SKM-1 treated with dmso at 0.1 percent for 144 hours (cell line): ENCODE results near the gene NOTCH2.
"Not testable (repeated sequence)": the region's sequence is repeated elsewhere in the genome, so short reads cannot be mapped to it uniquely, and the experiment has no call there.

ENCODE experiments used
- DNase-seq: peaks from one replicate; lab custom pipeline; 2025; ENCODE audit not compliant: unreplicated experiment; lab: John Stamatoyannopoulos, UW

Gene NOTCH2

GRCh38 chr1:120069067-120069919 is at the start of gene NOTCH2:
TSS of gene NOTCH2 (minus strand) at chr1:120069662. CDS start at chr1:120069406, 256 bp downstream.
- peak; percentile 8 for DNase-seq

- not testable (repeated sequence) for DNase-seq
Observed at GRCh38 chr1:120117371-120118177, 48.1 kb upstream of the NOTCH2 start.

DNA sequence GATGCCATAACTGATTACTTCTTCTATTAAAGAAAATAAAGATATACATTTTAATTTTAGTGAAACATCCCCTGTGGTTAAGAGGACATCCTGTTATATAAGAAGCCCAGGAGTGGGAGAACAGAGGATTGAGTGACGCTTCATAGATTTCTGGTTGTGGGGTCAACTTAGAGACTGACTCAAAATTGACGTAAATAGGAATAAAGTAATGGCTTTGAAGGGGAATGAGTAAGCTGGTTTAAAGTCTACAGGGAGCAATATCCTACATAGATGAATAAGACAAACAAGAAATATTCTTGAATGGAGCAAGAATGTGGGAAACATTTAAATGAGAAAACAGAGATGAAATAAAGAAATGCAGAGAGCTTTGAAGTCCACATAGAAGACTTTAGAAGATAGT is 46.6 kb upstream of the NOTCH2 start:
- DNase-seq = not testable (repeated sequence)

GRCh38 chr1:120113134-120113533 is 43.7 kb upstream of the NOTCH2 start:
- DNase-seq = not testable (repeated sequence)

DNA sequence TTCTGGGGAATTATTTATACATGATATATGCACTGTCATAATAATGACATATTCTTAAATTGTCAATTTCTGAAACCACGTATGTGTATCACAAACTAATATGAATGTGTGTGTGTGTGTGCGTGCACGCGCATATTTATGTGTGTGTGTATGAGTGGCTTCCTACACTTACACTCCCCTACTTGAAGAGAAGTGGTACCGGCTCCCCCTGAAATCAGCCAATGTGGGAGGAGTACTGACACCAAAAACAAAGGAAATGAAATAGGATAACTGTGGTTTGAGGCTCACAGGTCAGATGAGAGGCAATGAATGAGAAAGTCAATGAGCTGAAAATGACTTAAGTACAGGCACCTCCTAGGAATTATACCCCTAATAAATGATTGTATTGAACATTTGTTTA is 42.8 kb upstream of the NOTCH2 start:
- DNase-seq = not testable (repeated sequence)

- not testable (repeated sequence) for DNase-seq
Observed at GRCh38 chr1:120111771-120112170, 42.3 kb upstream of the NOTCH2 start.

DNA sequence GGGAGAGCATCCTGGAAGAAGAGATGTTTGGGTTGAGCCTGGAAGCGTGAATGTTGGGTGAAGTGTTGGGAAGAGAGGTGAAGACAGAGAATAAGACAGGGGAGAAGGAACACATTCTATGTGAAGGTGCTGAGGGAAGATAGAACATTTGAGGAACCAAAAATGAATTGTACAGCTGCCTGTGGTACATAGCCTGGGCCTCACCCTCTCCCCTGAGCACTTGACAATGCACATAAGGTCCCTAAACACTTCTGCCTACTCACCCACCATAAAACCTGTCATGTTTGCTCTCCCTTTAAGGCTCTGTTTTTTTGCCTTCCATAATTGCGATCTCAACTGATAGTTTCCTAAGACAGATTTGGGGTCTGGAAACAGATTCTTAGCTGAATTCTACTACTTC is 41.5 kb upstream of the NOTCH2 start:
- DNase-seq = not testable (repeated sequence)

GRCh38 chr1:120109656-120110055 is 40.2 kb upstream of the NOTCH2 start:
- not testable (repeated sequence) for DNase-seq

GRCh38 chr1:120109180-120109579 is 39.7 kb upstream of the NOTCH2 start:
- DNase-seq = not testable (repeated sequence)

- not testable (repeated sequence) for DNase-seq
Observed at GRCh38 chr1:120105288-120105687, 35.8 kb upstream of the NOTCH2 start.

- not testable (repeated sequence) for DNase-seq
Observed at GRCh38 chr1:120103768-120104167, 34.3 kb upstream of the NOTCH2 start.

DNA sequence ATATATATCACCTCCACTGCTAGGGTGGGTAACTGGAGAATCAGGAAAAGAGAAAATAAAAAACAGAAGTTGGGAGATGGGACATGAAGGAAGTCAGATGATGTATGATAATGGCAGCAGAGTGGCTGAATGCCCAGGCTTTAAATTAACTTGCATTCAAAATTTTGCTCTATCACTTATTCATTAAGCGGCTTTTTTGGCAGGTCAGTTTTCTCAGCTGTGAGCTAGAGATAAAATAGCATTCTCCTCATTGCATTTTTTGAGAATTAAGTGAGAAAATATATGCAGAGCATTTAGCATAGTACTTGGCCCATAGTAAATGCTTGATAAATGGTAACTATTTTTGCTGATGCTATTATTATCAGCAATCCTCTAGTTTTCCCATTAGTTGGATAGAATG is 32.1 kb upstream of the NOTCH2 start:
- DNase-seq = not testable (repeated sequence)

- not testable (repeated sequence) for DNase-seq
Observed at GRCh38 chr1:120100590-120100989, 31.1 kb upstream of the NOTCH2 start.

DNA sequence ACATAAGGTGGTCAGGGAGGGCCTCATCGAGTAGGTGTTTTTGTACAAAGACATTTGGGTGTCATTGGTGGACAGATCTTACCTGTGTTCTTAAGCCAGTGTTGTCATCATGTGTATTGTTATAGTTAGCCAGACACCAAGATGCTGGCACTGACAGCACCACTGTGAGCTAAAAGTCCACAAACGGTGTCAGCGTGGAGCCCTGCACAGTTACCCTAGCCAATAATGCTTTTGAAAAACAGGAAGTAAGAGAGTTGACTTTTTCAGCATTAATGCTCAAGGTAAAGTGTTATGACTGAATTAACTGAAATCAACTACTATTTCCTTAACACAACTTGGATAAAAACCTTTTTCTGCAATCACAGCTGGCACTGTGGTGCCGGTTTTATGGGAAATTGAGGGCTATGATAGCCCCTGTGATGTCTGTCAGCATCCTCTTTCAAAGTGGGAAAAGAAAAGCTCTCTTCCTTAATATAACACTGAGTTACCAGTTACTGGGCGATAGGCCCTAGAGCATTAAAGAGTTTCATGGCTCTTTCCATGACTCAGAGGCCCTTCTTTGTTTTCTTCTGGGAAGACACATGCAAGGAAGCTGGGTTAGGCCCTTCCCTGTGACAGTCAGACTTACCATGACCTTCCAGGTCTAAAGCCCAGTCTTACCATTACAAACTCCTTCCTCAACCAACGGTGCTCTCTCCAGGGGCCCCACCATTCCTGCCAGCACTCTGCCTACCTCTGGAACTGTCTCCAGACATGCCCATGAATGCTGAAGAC is 29.7 kb upstream of the NOTCH2 start:
- not testable (repeated sequence) for DNase-seq

- not testable (repeated sequence) for DNase-seq
Observed at GRCh38 chr1:120096981-120097545, 27.6 kb upstream of the NOTCH2 start.

GRCh38 chr1:120093548-120094181 is 24.2 kb upstream of the NOTCH2 start:
- not testable (repeated sequence) for DNase-seq

DNA sequence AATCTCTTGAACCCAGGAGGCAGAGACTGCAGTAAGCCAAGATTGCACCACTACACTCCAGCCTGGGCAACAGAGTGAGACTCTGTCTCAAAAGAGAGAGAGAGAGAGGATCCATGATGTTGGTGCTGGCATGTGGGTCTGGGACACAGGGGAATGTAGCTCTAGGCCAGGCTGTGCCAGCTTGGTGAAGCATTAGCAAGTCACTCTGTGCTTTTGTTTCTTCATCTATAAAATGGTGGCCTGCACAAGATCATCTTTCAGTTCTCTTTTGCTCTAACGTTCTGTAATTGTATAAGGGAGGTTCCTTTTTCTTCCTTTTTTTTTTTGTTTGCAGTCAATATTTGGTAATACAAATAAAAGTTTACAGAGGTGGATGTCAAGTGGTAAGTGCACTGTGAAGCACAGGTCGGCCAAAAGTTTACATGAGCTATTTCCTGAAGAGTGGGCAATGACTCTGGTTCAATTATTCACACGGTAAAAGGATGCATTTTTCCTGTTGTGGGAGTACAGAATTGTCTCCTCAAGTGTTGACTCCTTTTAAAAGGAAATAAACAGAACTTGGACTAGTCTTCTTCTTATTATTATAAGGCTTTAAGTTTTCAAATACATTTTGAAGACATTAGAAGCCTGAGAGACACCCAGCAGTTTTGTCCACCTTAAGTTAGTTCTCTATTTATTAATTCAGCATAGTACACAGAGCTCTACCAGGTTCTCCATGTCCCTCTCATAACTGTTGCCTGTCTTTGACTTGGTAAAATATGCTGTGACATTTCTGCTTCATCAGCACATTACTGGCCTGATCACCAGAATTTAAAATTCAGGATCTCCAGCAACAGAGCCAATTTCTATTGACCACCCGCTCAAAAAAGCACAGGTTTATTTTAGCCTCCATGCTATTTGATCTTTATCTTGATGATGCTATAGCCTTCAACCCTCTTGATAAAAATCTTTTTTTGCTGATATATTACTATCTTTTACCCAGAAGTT is 23.1 kb upstream of the NOTCH2 start:
- not testable (repeated sequence) for DNase-seq

GRCh38 chr1:120090830-120091229 is 21.4 kb upstream of the NOTCH2 start:
- not testable (repeated sequence) for DNase-seq

DNA sequence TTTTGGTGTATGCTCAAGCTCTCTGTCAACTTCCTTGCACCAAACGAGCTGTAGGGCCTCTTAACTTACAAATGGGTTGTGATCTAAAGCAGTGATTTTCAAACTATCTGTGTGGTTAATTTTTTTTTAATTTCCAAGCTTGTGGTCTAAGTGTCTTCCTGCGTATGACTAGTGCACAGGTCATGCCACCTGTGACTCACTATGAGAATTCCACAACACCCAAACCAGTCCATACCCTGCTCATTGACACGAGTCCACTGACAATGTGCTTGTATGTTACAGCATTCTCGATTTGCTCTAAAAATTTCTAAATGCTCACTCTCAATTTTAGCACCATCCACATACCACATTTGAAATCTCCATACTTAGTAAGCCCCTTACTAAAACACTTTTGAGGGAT is 18.5 kb upstream of the NOTCH2 start:
- DNase-seq = not testable (repeated sequence)
